ENCODE data around the gene GSTP1.
A peak's percentile ranks its signal among the peaks of the same experiment; 100 is the strongest.
"Not testable (repeated sequence)": the region's sequence is repeated elsewhere in the genome, so short reads cannot be mapped to it uniquely, and the experiment has no call there.

Gene GSTP1

GRCh38 chr11:67599149-67599548 is 15.5 kb downstream of the GSTP1 start:
- no peak overlapping the region for H3K27ac ChIP-seq (ENCODE audit: low read length)
- H3K36me3 ChIP-seq (replicated peaks; ENCODE audit: low read depth, low read length): no peaks in the 10 kb centered on the region
- H3K4me3 ChIP-seq (ENCODE audit: low read length): no peak overlapping the region
- H3K9me3 ChIP-seq (ENCODE audit: insufficient read depth, low read length): peaks cover 8% of the 10 kb centered on the region
- H2AFZ ChIP-seq (ENCODE audit: low read depth, low read length): no peak overlapping the region
- no peak overlapping the region for H3K9ac ChIP-seq (ENCODE audit: low read length)
- H3K4me1 ChIP-seq (ENCODE audit: low read length): peaks cover 9% of the 10 kb centered on the region
- H3K27me3 ChIP-seq (ENCODE audit: low read depth, low read length): peaks cover 21% of the 10 kb centered on the region; the same call in 1 of the 2 replicates
- no peaks in the 10 kb centered on the region for H3K79me2 ChIP-seq (ENCODE audit: low read length)
- no peak for TF ChIP-seq EZH2phosphoT487 (IDR thresholded peaks at IDR 0.05; ENCODE audit: low read depth)
- TF ChIP-seq, protein P1, sequence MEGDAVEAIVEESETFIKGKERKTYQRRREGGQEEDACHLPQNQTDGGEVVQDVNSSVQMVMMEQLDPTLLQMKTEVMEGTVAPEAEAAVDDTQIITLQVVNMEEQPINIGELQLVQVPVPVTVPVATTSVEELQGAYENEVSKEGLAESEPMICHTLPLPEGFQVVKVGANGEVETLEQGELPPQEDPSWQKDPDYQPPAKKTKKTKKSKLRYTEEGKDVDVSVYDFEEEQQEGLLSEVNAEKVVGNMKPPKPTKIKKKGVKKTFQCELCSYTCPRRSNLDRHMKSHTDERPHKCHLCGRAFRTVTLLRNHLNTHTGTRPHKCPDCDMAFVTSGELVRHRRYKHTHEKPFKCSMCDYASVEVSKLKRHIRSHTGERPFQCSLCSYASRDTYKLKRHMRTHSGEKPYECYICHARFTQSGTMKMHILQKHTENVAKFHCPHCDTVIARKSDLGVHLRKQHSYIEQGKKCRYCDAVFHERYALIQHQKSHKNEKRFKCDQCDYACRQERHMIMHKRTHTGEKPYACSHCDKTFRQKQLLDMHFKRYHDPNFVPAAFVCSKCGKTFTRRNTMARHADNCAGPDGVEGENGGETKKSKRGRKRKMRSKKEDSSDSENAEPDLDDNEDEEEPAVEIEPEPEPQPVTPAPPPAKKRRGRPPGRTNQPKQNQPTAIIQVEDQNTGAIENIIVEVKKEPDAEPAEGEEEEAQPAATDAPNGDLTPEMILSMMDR (IDR thresholded peaks at IDR 0.05; ENCODE audit: low read depth, low read length): no peak
- no peaks in the 10 kb centered on the region for H4K20me1 ChIP-seq (ENCODE audit: insufficient read depth, low read length)
- H3K4me2 ChIP-seq (ENCODE audit: low read length): no peak overlapping the region

GRCh38 chr11:67600324-67601029 is 16.9 kb downstream of the GSTP1 start:
- H3K4me2 ChIP-seq (ENCODE audit: low read length): no peak overlapping the region
- H3K4me1 ChIP-seq (ENCODE audit: low read length): peaks cover 9% of the 10 kb centered on the region
- H2AFZ ChIP-seq (ENCODE audit: low read depth, low read length): 0 out of 2 replicates have a peak overlapping the region, but pooled peaks have one; percentile 46
- H3K36me3 ChIP-seq (replicated peaks; ENCODE audit: low read depth, low read length): no peaks in the 10 kb centered on the region
- no peak overlapping the region for H3K9ac ChIP-seq (ENCODE audit: low read length)
- no peaks in the 10 kb centered on the region for H4K20me1 ChIP-seq (ENCODE audit: insufficient read depth, low read length)
- no peak overlapping the region for H3K4me3 ChIP-seq (ENCODE audit: low read length)
- H3K27me3 ChIP-seq (ENCODE audit: low read depth, low read length): peaks cover 21% of the 10 kb centered on the region; the same call in 1 of the 2 replicates
- peaks cover 8% of the 10 kb centered on the region for H3K9me3 ChIP-seq (ENCODE audit: insufficient read depth, low read length)
- H3K79me2 ChIP-seq (ENCODE audit: low read length): no peaks in the 10 kb centered on the region
- H3K27ac ChIP-seq (ENCODE audit: low read length): no peak overlapping the region
- TF ChIP-seq, protein P1 (IDR thresholded peaks at IDR 0.05; ENCODE audit: low read depth, low read length): no peak
- no peak for TF ChIP-seq EZH2phosphoT487 (IDR thresholded peaks at IDR 0.05; ENCODE audit: low read depth)

DNA sequence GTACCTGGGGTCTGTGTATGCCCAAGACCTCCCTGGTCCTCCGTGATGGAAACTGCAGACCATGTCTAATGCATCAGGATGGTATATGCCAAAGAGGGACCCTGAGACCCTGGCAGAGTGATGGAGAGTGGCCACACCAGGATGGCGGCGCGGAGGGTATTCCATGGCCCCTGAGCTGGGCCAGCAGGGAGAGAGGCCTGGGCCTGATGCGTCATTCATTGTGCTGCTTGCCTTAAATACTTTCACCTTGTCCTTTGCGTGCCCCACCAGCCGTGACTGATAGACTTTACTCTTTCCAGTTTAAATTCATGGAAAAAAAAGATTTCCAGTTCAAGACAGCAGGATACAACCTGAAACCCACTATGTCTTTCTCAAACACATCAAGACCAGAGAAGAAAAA is 17.5 kb downstream of the GSTP1 start:
- TF ChIP-seq, protein P1 (IDR thresholded peaks at IDR 0.05; ENCODE audit: low read depth, low read length): no peak
- no peak for TF ChIP-seq EZH2phosphoT487 (IDR thresholded peaks at IDR 0.05; ENCODE audit: low read depth)
- H3K27ac ChIP-seq (ENCODE audit: low read length): no peak overlapping the region
- H3K9me3 ChIP-seq (ENCODE audit: insufficient read depth, low read length): peaks cover 8% of the 10 kb centered on the region
- no peak overlapping the region for H3K4me3 ChIP-seq (ENCODE audit: low read length)
- peaks cover 21% of the 10 kb centered on the region; the same call in 1 of the 2 replicates for H3K27me3 ChIP-seq (ENCODE audit: low read depth, low read length)
- no peaks in the 10 kb centered on the region for H4K20me1 ChIP-seq (ENCODE audit: insufficient read depth, low read length)
- H3K4me1 ChIP-seq (ENCODE audit: low read length): peaks cover 13% of the 10 kb centered on the region
- no peaks in the 10 kb centered on the region for H3K36me3 ChIP-seq (replicated peaks; ENCODE audit: low read depth, low read length)
- no peak overlapping the region for H3K4me2 ChIP-seq (ENCODE audit: low read length)
- no peak overlapping the region for H3K9ac ChIP-seq (ENCODE audit: low read length)
- no peak overlapping the region for H2AFZ ChIP-seq (ENCODE audit: low read depth, low read length)
- H3K79me2 ChIP-seq (ENCODE audit: low read length): no peaks in the 10 kb centered on the region

GRCh38 chr11:67604119-67604518 is 20.5 kb downstream of the GSTP1 start:
- not testable (repeated sequence) for H3K9me3 ChIP-seq (ENCODE audit: insufficient read depth, low read length); H3K27ac ChIP-seq (ENCODE audit: low read length); H4K20me1 ChIP-seq (ENCODE audit: insufficient read depth, low read length); H2AFZ ChIP-seq (ENCODE audit: low read depth, low read length); H3K4me2 ChIP-seq (ENCODE audit: low read length); H3K9ac ChIP-seq (ENCODE audit: low read length); H3K36me3 ChIP-seq (replicated peaks; ENCODE audit: low read depth, low read length); H3K4me3 ChIP-seq (ENCODE audit: low read length)
- peaks cover 25% of the 10 kb centered on the region for H3K4me1 ChIP-seq (ENCODE audit: low read length)
- peaks cover 17% of the 10 kb centered on the region for H3K79me2 ChIP-seq (ENCODE audit: low read length)
- H3K27me3 ChIP-seq (ENCODE audit: low read depth, low read length): peaks cover 18% of the 10 kb centered on the region; the same call in 1 of the 2 replicates
